Measurements from ENCODE around the gene WDR35. TPM values are rescaled to one million over a fixed set of nuclear protein-coding genes. Genes with fewer than 3 reads are reported as not detected.

Gene WDR35
- total RNA-seq, 1 experiment from 2014 or later: 27.9 TPM

GRCh38 chr2:20012032-20012281 is 22.1 kb upstream of the WDR35 start:
- DNase-seq (ENCODE audit: extremely low read depth, low read depth): no peak

GRCh38 chr2:20011276-20012031 is 21.5 kb upstream of the WDR35 start:
- DNase-seq (ENCODE audit: extremely low read depth, low read depth): no peak

- peak; percentile 48 for DNase-seq (ENCODE audit: extremely low read depth, low read depth)
Observed at GRCh38 chr2:20008703-20009102, 18.8 kb upstream of the WDR35 start.

- DNase-seq (ENCODE audit: extremely low read depth, low read depth): no peak
Observed at GRCh38 chr2:20005891-20006470, 16.1 kb upstream of the WDR35 start.

GRCh38 chr2:20005067-20005627 is 15.2 kb upstream of the WDR35 start:
- no peak for DNase-seq (ENCODE audit: extremely low read depth, low read depth)

DNA sequence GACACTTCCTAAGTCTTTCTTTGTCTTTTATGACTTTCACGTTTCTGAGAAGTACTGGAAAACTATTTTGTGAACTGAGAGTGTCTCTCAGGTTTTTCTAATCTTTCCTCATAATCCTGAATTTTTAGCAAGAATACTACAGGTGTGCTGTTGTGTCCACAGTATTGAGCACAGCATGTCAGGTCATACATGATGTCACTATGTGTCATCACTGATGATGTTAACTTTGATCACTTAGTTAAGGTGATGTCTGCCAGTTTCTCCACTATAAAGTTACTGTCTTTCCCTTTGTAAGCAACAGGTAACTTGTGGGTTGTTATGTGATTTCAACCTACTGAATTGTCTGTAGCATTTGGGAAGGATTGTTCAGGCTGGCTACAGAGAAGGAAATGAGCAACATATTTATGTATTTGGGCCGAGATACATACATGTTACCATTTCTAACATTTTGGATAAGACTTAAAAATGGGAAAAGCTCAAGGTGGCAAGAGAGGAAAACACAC is 11.5 kb upstream of the WDR35 start:
- no peak for DNase-seq (ENCODE audit: extremely low read depth, low read depth)

DNA sequence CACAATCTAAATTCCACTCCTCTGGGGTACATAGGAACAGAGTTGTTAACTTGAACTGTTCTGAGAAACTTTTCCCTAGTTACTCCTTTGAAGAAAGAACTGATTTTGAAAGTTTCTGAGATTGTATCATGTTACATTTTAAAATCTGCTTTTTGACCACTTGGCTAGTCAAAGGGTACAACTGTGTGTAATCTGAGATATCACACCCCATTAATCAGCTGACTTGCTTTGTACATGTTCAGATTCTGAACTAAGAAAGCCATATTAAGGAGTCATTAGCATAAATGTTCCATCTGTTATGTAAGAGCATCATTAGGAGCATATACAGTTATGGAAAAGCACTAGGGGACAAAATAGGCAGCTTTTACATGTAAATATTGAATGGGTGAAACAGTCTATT is 3.8 kb upstream of the WDR35 start:
- no peak for DNase-seq (ENCODE audit: extremely low read depth, low read depth)

DNA sequence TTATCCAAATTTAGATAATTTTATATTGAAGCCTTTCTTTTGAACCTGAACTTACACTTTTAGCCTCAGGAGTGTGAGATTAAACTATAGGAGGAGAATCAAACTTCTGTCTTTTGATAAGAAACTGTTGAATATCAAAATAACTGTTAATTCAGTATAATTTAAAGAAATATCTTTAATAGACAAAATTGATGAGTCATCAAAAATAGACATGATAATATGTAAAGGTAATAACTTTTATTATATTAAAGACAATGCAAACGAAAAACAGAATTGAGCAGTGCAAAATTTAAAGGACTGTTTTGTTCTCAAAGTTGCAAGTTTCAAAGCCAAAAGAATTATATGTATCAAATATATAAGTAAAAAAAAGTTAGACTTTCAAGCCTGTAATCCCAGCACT is 2.0 kb upstream of the WDR35 start:
- no peak for DNase-seq (ENCODE audit: extremely low read depth, low read depth)

DNA sequence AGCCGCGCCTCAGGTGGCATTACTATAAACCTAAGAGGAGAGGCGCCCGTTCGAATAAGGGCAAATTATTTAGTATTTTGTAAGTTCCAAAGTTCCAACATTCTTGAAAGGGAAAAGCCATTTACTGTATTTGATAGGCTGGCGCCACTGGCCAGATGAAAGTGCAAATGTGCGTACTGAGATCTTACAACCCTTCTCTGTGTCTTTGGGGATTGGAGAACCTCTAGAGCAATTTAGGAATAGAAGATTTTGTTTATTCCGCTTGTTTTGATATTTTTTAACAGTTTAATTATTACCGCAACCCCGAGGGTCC is 467 bp upstream of the WDR35 start:
- DNase-seq (ENCODE audit: extremely low read depth, low read depth): no peak

DNA sequence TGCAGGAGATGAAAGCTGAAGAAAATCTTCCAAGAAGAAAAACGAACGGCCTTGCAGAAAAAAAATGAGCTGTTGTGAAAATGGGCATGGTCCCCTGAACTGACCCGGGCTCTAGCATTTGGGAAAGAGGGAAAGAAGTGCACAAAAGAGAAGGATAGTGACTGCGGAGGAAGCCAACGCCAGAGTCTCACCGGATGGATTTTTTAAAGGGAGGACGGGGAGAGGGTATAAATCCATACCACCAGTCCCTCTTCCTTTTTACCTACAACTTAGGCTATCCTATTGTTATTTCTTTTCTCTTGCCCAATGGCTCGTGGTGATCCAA is 601 bp downstream of the WDR35 start:
- DNase-seq (ENCODE audit: extremely low read depth, low read depth): peak; percentile 4

- no peak for DNase-seq (ENCODE audit: extremely low read depth, low read depth)
Observed at GRCh38 chr2:19988600-19988999, 1.3 kb downstream of the WDR35 start.

- DNase-seq (ENCODE audit: extremely low read depth, low read depth): no peak
Observed at GRCh38 chr2:19987936-19988335, 2.0 kb downstream of the WDR35 start.

- no peak for DNase-seq (ENCODE audit: extremely low read depth, low read depth)
Observed at GRCh38 chr2:19982268-19982667, 7.6 kb downstream of the WDR35 start.

GRCh38 chr2:19979932-19980331 is 10.0 kb downstream of the WDR35 start:
- DNase-seq (ENCODE audit: extremely low read depth, low read depth): no peak

- DNase-seq (ENCODE audit: extremely low read depth, low read depth): no peak
Observed at GRCh38 chr2:19973466-19973865, 16.4 kb downstream of the WDR35 start.

DNA sequence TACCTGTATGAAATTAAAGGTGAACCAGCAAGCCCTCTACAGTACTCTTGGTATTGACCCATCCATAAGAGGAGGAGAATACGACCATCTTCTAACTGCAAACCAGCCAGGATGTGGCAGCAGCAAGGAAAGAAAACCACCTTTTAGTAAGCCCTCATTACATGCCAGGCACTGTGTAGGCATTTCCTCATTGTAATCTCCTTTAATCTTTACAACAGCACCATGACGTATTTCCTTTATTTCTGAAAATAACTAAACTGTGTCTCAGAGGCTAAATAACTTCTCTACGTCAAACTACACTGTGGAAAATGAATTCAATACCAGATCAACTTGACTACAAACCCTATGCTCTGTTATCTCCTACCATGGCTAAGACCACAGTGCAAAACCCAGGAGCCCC is 18.2 kb downstream of the WDR35 start:
- DNase-seq (ENCODE audit: extremely low read depth, low read depth): no peak

- DNase-seq (ENCODE audit: extremely low read depth, low read depth): no peak
Observed at GRCh38 chr2:19963386-19963785, 26.5 kb downstream of the WDR35 start.

DNA sequence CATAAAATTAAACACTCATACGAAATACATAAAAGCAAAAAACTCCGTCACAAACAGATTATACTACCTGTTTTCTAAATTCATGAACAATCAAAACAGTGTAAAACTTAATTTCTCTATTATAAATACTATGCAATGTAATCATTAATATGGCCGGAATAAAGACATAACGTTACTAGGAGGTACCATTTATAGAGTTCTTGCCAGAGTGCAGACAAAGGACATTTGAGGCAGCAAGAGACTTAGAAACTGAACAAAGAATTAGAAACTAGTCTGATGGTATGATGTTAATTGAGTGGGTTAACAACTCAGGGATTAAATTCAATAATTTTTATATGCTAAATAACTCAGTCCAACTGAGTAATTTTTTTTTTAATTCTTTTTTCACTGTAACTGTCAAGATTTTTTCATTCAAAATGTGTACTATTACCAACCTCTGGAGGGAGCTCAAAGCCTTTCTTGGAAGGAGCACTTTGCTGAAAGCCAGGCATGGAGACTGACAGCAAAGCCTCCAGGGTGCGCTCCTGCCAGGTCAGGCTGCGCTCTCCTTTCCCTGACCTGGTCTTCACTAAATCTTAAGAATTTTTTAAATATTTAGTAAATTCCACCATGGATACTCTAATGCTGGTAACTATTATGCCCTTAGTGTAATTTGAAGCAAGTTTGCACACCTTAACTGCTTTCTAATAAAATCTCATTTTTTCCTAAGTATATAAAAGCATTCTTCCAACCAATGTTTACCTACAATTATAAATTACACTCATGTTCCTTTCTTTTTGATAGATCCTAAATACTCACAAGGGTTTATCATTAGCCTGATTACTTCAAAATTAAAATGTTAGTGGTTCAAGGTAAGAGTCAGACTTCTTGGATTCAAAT is 34.1 kb downstream of the WDR35 start:
- peak; percentile 80 for DNase-seq (ENCODE audit: extremely low read depth, low read depth)

DNA sequence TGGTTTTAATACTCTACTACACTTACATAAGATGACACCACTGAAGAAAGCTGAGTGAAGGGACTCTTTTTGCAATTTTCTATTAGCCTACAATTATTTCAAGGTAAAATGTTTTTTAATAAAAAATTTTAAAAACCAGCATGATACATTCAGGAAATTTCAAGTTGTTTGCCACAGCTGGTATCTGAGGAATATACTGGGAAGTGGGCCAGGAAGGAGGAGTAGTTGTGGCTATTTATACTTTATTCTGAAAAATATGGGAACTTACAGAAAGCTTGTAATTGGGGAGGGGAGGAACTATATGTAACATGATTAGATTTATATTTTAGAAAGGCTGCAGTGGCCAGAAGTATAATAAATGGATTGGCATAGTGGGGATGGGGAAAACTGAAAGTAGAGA is 40.8 kb downstream of the WDR35 start:
- no peak for DNase-seq (ENCODE audit: extremely low read depth, low read depth)

DNA sequence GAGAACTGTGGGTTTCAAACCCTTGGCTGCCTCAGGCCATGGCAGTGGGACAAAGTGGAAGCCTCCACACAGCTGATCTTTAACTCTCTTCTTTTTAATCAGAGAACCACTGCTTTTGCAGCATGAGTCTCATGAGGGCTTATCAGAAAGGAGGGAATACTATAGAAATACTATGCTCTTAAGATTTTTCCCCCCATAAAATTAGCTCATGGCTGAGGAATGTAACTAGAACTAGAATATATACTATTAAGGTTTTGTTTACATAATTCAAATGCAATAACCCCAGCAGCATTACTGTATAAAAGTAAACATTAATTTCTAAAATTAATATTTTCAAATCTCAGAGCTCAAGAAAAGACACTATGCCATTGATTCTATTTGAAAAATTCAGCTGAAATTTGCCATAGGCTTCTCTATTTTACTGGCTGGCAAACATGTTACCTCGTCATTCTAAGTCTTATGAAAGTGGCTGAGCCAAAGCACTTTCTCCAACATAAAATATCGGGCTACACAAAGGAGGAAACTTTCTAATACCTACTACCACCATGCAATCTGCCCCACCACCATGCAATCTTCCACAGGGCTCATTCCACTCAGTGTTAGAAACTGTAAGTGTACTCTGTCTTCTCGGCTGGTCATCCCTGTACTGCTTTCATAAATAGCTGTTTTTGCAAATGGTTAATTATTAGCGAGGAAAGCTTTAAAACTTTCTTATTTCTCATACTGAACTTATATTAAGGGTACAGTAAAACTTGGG is 42.5 kb downstream of the WDR35 start:
- DNase-seq (ENCODE audit: extremely low read depth, low read depth): no peak

DNA sequence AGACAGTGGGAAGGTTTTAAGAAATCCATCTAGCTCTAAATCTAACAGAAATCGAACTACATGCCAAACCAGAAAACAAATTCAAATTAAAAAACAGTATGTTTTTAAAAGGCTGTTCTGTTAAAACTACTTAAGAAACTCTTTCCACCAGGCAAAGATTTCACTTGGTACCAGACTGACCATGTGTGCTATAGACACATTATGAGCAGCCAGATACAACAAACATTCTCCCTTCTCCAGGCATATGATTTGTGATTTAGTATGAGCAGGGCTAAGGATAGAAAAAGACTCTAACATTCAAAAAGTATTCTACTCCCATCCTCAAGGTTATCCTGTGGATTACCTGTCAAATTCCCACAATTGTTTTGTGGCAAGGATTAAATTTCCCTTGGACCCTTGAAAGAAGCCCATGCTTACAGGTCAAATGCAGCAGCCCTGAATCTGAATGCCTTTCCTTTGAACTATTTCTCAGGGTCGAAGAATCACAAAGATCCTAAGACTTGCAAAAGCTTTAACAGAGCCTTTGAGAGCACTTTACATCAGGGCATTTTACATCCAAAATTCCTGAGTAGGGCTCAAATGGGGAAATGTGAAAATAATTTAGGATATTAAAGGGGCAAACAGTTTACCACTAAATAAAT is 45.6 kb downstream of the WDR35 start:
- DNase-seq (ENCODE audit: extremely low read depth, low read depth): no peak

Measured in NCI-H460 (cell line).